Measurements from ENCODE around the gene S100A3.

DNA sequence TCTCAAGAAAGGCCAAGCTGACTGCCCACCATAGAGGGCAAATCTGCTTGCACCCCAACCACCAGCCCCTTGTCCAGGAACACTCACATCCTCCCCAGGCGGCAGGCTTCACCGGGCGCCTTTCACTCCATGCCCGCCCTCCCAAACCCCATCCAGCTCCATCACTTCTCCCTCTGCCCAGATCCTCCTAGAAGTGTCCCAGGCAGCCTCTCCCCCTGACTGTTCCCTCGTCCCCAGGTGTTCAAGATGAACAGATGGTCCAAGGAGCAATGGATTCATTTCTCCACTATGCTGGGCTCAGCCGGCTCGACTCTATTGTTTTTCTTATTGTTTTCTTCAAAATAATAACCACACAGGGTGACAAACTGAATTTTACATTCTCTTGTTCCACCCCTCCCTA, 35.4 kb downstream of the S100A3 start:
- TF ChIP-seq, protein P1, sequence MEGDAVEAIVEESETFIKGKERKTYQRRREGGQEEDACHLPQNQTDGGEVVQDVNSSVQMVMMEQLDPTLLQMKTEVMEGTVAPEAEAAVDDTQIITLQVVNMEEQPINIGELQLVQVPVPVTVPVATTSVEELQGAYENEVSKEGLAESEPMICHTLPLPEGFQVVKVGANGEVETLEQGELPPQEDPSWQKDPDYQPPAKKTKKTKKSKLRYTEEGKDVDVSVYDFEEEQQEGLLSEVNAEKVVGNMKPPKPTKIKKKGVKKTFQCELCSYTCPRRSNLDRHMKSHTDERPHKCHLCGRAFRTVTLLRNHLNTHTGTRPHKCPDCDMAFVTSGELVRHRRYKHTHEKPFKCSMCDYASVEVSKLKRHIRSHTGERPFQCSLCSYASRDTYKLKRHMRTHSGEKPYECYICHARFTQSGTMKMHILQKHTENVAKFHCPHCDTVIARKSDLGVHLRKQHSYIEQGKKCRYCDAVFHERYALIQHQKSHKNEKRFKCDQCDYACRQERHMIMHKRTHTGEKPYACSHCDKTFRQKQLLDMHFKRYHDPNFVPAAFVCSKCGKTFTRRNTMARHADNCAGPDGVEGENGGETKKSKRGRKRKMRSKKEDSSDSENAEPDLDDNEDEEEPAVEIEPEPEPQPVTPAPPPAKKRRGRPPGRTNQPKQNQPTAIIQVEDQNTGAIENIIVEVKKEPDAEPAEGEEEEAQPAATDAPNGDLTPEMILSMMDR (optimal IDR thresholded peaks at IDR 0.05 in 1 of 3, IDR thresholded peaks at IDR 0.05 in 1 of 3, conservative IDR thresholded peaks at IDR 0.05 in 1 of 3; ENCODE audit: extremely low read depth in 1 of 3, insufficient read depth in 2 of 3, low read length in 3 of 3), result no peak
- TF ChIP-seq EZH2 (IDR thresholded peaks at IDR 0.05; ENCODE audit: low read length), result no peak
